ENCODE measurements around the gene HS3ST1.
"Not testable (repeated sequence)": the region's sequence is repeated elsewhere in the genome, so short reads cannot be mapped to it uniquely, and the experiment has no call there.

Gene HS3ST1

DNA sequence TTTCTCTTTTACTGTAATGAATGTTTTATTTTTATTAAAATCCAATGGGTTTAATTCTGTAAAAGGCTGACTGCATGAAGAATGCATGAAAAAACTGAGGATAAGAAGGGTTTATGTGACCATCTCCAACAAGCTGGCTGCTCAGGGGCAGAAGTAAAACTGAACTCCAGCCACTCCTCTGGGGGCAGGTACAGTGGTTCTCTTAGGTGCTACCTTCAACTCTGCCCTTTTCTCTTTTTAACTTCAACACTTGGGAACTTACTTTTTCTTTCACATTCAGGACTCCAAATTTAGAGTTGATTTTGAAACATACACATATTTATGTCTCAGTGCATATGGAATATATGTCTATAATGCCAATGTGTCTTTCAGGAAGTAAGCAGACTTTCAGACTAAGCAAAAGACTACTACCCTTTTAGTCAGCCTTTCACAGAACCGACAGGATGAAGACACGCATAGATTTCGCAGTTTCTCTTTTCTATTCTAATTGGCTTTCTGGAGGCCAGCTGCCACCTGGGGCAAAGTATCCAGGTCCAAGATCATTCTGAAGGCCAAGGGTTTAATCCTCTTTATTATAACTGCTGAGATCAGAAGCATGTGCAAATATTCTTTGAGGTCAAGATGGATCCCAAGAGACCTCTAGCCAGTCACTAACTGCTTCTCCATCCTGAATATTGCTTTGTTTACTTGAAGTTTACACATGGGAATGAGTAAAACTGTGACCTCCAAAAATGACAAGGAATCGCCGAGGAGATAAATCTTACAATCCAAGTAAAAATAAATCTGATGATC lies 30.7 kb downstream of the HS3ST1 start:
- no peak for DNase-seq

DNA sequence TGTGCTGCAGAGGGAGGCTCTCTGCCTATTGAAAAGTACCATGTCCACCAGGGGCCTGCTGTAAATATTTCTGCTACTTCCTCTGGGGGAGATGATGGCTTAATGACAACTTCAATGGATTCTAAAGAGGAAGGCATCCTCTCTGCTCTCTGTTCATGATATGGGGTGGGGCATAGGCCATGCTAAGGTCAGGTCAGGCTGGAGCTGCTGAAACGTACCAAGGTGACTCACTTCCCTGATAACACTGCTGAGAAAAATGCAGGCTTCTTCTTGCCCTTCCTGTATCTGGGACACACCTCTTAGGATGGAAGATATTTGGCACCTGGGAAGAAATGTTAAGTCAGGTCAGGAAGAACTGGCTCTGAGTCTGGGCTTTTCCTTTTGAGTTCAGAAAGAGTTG lies 31.5 kb downstream of the HS3ST1 start:
- DNase-seq = no peak

GRCh38 chr4:11393551-11393950 lies 35.1 kb downstream of the HS3ST1 start:
- DNase-seq = no peak

DNA sequence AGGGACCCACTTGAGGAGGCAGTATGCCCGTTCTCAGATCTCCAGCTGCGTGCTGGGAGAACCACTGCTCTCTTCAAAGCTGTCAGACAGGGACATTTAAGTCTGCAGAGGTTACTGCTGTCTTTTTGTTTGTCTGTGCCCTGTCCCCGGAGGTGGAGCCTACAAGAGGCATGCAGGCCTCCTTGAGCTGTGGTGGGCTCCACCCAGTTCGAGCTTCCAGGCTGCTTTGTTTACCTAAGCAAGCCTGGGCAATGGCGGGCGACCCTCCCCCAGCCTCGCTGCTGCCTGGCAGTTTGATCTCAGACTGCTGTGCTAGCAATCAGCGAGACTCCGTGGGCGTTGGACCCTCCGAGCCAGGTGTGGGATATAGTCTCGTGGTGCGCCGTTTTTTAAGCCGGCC lies 44.6 kb downstream of the HS3ST1 start:
- not testable (repeated sequence) for DNase-seq

GRCh38 chr4:11376571-11376970 lies 52.1 kb downstream of the HS3ST1 start:
- no peak for DNase-seq

DNA sequence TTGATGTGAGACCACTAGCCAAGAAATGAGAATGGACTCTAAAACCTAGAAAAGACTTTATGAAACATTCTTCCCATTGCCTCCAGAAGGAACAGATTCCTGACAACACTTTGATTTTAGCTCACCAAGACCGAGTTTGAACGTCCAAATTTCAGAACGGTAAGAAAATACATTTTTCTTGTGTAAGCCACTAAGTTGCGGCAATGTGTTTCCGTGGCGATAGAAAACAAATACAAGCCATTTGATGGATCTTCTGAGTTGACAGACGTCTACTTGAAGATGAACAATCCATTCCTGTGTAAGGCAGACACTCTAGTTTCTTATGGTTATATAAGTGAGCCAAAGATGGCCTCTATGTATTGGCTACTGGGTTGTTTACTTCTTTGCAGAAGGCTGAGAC lies 52.5 kb downstream of the HS3ST1 start:
- DNase-seq = no peak

DNA sequence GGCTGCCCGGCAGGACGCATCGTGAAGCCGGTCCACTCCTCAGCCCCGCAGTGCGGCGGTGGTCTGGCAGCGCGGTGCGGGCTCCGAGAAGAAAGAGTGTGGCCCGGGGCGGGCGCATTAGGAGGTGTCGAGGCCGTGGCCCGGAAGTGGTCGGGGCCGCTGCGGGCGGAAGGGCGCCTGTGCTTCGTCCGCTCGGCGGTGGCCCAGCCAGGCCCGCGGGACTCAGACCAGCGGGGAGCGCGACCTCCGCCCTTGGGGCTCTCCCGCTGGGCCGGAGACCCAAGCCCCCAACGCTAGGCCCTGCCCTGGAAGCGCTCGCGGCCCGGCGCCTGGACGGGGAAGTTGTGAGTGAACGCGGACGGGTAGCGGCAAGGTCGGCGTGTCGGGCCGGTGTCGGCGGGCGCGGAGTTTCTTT lies 60.0 kb downstream of the HS3ST1 start:
- no peak for DNase-seq

- peak; percentile 7 for DNase-seq
Observed at GRCh38 chr4:11367371-11367770, 61.3 kb downstream of the HS3ST1 start.

- no peak for DNase-seq
Observed at GRCh38 chr4:11366859-11367258, 61.8 kb downstream of the HS3ST1 start.

DNA sequence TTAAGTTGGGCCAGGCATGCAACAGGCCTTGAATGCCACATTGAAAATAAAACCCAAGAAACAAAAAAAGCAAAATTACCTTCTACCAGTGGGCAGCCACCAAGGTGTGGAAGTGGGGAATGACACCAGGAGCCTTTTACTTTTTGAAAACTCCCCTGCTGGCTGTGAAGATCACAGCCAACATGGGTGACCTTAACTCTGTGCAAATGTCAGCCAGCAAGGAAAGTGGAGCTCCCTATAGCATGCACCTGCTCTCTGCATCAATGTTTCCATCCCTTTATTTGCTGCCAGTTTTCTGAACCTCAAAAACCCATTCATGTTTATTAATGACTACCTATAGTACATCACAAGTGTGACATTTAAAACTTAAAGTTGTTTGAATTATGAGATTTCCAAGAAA lies 63.7 kb downstream of the HS3ST1 start:
- no peak for DNase-seq

DNA sequence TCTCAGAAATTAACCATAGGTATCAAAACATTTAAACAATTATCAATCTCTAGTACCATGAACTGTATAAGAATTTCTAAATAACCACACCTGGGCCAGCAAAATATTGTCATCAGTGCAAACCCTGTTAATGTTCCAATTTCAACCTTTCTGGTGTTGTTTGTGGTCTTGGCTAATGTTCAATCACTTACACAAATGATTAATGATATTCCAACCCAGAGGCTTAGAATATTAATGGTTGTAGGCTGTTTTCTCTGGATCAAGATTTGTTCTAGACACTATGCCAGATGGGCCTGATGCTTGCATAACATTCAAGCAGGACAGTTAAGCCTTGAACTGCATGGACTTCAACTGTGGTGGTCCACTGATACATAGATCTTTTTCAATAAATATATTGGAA lies 69.1 kb downstream of the HS3ST1 start:
- no peak for DNase-seq

DNA sequence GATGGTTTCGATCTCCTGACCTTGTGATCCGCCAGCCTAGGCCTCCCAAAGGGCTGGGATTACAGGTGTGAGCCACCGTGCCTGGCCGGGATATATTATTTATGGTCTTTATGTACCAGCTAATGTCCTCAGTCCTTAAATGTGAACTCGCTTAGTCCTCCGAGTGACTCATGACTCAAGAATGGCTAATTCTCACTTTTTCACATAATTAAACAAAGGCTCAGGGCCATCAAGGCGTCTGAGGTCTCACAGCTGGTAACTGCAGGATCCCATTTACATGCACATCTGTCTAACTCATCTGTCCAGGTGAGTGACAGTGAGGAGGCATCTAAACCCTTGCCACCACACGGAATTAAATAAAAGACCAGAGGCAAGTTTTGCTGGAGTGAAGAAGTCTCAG lies 73.5 kb downstream of the HS3ST1 start:
- no peak for DNase-seq

DNA sequence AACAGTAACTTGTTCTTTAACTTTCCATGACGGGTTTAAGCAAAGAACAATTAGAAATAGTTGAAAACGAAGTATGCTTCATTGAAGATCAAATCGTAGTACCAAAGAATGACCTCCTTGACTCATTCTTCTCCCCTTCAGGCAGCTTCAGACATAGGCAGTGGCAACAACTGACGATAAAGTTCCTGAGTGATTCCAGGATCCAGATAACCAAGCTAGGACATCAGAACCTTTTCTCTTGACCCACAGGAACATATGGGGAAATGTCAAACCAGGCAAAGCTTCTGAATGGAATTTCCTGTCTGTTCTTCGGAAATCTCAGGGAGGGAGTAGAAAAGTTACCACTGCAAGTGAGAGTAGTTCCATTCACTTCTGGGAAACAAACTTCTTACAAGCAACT lies 74.2 kb downstream of the HS3ST1 start:
- DNase-seq = no peak

- no peak for DNase-seq
Observed at GRCh38 chr4:11348449-11349088, 80.1 kb downstream of the HS3ST1 start.

DNA sequence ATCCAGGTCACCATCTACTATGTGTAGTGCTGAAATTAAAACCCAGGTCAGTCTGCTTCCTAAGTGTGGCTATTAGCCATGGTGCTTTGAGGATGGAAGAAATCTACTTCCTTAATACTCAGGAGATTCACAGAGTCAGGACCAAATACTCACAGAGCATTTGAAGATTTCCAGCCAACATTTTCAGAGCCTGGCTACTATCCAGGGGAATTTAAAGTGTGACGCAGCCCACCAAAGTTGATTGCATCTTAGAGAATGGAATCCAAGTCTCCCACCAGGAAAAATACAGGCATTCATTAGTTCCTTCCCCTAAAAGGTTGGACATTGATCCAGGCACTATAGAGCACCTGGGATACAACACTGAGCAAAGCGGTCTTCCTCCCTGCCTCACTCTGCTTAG lies 83.8 kb downstream of the HS3ST1 start:
- DNase-seq = no peak

DNA sequence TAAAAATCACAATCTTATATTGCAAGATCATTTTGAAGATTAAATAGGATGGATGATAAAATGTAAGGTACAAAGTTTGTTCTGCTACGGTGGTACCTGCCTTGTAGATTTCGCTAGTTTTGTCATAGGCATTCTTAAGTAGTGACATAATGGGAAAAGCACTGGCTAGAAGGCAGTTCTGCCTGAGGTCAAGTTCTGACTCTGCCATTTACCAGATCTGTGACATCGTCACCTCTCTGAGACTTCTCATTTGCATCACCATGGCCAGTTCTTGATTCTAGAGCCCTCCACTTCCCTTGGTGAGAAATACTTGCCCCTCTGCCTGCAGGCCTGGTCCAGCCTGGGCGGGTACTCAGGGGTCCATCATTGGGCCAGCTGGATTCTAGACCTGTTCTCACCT lies 85.2 kb downstream of the HS3ST1 start:
- DNase-seq = no peak

Data from NCI-H748 treated with DMSO at 0.1 percent for 48 hours (cell line).